Kidney epithelial cell (primary cell): Measurements from ENCODE around the gene SYT15. TPM values are rescaled to one million over a fixed set of nuclear protein-coding genes. Genes with fewer than 3 reads are reported as not detected.

Experiments
- DNase-seq: peaks from one replicate; pipeline ENCODE4 v3.0.0-alpha.2; 2010; ENCODE audit warnings: low read depth
- H3K27me3 ChIP-seq: 2 replicates; pipeline ENCODE4 v1.6.0; 2011; ENCODE audit warnings: low read length; ENCODE audit not compliant: control insufficient read depth, insufficient read depth
- H3K36me3 ChIP-seq: 2 replicates; pipeline ENCODE4 v1.5.1; 2011; ENCODE audit warnings: low read length; ENCODE audit not compliant: control insufficient read depth, insufficient read depth
- H3K4me3 ChIP-seq: 2 replicates; pipeline ENCODE4 v1.5.1; 2011; ENCODE audit warnings: low read depth, mild to moderate bottlenecking, control low read depth, low read length
- total RNA-seq: library from RNA; depleted of rRNA; stranded (reverse); fragments of >200 nt; gene quantifications from 2 replicates; pipeline ENCODE4 v1.2.3, GENCODE V29; 2015
- TF ChIP-seq, protein P1 (sequence below): IDR thresholded peaks from 2 replicates; pipeline ENCODE4 v1.5.1; 2011; ENCODE audit warnings: mild to moderate bottlenecking, moderate library complexity, low read length, control low read depth, inconsistent platforms; ENCODE audit not compliant: insufficient read depth, poor library complexity, severe bottlenecking

The SYT15 gene
- total RNA-seq, 1 donor from 2014 or later, result 0.17 TPM

DNA sequence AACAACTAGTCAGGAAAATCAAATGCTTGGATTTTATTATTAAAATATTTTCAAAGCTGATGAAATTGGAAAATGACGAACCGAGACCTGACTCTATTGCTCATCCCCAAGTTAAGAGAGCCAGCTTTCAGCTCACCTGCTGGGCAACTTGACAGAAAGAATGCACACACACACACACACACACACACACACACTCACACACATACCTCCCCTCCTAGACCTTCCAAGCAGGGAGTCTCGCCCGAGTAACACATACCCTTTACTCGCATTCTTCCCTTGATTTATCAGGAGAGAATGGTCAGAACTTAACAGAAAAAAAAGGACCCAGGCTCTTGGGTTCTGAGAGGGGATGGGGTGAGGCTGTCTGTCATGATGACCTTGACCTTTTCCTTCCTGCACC, 41.6 kb upstream of the SYT15 start:
- no peak for DNase-seq
- Histone ChIP-seq H3K4me3 (no peak overlapping the region), H3K27me3 (peaks cover 8% of the 10 kb centered on the region), H3K36me3 (no peaks in the 10 kb centered on the region)
- TF ChIP-seq, protein P1, sequence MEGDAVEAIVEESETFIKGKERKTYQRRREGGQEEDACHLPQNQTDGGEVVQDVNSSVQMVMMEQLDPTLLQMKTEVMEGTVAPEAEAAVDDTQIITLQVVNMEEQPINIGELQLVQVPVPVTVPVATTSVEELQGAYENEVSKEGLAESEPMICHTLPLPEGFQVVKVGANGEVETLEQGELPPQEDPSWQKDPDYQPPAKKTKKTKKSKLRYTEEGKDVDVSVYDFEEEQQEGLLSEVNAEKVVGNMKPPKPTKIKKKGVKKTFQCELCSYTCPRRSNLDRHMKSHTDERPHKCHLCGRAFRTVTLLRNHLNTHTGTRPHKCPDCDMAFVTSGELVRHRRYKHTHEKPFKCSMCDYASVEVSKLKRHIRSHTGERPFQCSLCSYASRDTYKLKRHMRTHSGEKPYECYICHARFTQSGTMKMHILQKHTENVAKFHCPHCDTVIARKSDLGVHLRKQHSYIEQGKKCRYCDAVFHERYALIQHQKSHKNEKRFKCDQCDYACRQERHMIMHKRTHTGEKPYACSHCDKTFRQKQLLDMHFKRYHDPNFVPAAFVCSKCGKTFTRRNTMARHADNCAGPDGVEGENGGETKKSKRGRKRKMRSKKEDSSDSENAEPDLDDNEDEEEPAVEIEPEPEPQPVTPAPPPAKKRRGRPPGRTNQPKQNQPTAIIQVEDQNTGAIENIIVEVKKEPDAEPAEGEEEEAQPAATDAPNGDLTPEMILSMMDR, result no peak

DNA sequence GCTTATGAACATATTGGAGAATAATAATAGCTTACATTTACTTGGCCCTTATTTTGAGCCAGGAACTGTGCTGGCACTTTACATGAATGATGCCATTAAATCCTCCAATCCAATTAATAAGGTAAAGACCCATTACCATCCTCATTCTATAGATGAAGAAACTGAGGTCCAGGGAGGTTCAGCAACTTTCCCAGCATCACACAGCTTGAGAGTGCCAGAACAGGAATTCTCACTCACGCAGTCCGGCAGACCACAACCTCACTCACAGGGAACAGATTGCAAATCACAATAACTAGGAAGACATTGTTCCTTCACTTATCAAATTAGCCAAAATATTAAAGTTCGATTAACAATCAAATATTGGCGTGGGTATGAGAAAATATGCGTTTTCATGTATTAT, 40.8 kb upstream of the SYT15 start:
- H3K27me3 ChIP-seq, result peaks cover 10% of the 10 kb centered on the region

DNA sequence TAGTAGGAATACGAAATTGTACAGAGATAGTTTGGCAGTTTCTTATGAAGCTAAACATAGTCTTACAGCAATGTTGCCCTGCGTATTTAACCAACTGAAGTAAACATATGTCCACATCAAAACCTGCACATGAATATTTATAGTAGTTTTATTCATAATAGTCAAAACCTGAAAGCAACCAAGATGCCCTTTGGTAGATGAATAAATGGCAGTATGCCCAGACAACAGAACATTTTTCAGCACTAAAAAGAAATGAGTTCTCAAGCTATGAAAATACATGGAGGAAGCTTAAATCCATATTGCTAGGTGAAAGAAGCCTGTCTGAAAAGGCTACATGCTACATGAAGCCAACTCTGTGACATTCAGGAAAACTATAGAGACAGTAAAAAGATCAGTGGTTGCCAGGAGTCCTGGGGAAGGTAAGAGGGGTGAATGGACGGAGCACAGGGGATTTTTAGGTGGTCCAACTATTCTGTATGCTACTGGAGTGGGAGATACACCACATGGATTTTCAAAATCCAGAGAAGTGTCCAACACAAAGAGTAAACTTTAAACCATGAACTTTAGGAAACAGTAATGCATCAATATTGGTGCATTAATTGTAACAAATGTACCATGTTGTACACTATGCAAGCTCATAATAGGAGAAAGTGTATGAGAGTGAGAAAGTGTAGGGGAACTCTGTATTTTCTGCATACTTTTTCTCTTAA, 40.1 kb upstream of the SYT15 start:
- TF ChIP-seq, protein P1, result no peak
- no peak for DNase-seq
- no peak overlapping the region for H3K4me3 ChIP-seq
- H3K27me3 ChIP-seq, result peaks cover 10% of the 10 kb centered on the region
- no peaks in the 10 kb centered on the region for H3K36me3 ChIP-seq

More for the DNA sequence above, 40.8 kb upstream of the SYT15 start:
- Histone ChIP-seq H3K36me3 (no peaks in the 10 kb centered on the region), H3K4me3 (no peak overlapping the region)
- TF ChIP-seq, protein P1, result no peak
- no peak for DNase-seq

DNA sequence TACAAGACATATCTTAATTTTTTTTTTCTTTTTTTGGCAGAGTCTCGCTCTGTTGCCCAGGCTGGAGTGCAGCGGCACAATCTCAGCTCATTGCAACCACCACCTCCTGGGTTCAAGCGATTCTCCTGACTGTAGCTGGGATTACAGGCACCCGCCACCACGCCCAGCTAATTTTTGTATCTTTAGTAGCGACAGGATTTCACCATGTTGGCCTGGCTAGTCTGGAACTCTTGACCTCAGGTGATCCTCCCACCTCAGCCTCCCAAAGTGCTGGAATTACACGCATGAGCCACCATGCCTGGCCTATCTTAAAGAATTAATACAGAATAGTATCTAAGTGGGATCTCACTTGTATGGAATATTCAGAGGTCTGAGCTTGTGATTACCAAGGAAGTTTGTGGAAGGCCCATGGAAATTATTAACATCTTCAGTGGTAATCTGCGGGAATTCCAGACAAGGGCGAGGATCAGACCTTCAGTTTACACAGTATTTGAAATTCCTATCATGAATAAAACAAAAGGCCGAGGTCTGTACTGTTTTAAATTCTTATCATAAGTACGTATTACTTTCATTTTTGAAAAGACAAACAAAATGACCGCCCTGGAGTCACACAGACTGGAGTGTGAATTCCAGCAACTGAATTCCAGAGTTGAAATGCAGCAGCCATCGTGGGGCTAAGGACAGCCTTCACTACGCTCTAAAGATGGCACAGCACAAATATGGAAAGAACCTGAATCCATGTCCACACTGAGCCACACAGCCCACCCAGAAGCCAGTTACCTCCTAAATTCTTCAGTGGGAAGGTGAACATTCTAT, 39.1 kb upstream of the SYT15 start:
- TF ChIP-seq, protein P1, result no peak
- H3K27me3 ChIP-seq, result peaks cover 10% of the 10 kb centered on the region
- H3K4me3 ChIP-seq, result no peak overlapping the region
- no peaks in the 10 kb centered on the region for H3K36me3 ChIP-seq
- peak; percentile 29 for DNase-seq

DNA sequence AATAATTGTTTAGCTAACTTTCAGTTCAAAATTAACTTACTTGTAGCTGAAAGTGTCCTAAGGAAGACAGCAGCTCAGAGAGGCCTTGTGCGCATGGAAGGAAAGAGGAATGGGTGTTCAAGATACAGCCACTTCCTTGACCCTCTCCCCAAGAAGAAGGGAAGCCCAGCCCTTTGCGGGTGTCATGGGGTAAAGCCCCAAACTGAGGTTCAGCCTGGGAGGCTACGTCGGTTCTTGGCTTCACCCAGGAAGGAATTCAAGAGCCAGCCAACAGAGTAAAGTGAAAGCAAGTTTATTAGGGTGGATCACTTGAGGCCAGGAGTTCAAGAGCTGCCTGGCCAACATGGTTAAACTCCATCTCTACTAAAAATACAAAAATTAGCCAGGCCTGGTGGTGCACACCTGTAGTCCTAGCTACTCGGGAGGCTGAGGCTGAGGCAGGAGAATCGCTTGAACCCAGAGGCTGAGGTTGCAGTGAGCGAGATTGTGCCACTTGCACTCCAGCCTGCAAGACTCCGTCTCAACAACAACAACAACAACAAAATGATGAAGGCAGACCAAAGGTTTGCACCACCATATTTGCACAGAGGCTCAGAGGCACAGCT, 38.4 kb upstream of the SYT15 start:
- TF ChIP-seq, protein P1, result no peak
- Histone ChIP-seq H3K4me3 (no peak overlapping the region), H3K27me3 (peaks cover 11% of the 10 kb centered on the region), H3K36me3 (no peaks in the 10 kb centered on the region)
- DNase-seq, result no peak
